ENCODE measurements around the gene ZBED4.

ZBED4 gene

GRCh38 chr22:49913026-49913425 lies 59.4 kb downstream of the ZBED4 start:
- Histone ChIP-seq H3K9me3 (ENCODE audit: control insufficient read depth, insufficient read depth, low read length) (no peaks in the 10 kb centered on the region), H3K4me1 (ENCODE audit: control insufficient read depth, low read length) (peaks cover 10% of the 10 kb centered on the region), H4K20me1 (ENCODE audit: control insufficient read depth, insufficient read depth, low read depth, low read length) (no peaks in the 10 kb centered on the region), H3K4me3 (ENCODE audit: low read length) (no peak overlapping the region), H3K9me2 (replicated peaks; ENCODE audit: control insufficient read depth, low read length) (no peaks in the 10 kb centered on the region), H3K27me3 (ENCODE audit: control insufficient read depth, low read length) (no peaks in the 10 kb centered on the region), H3K79me2 (ENCODE audit: control insufficient read depth, low read length) (peaks cover 36% of the 10 kb centered on the region), H3F3A (ENCODE audit: control insufficient read depth, insufficient read depth) (no peaks in the 10 kb centered on the region; the same call in 1 of the 2 replicates), H3K4me2 (ENCODE audit: low read length) (no peak overlapping the region), H3K36me3 (ENCODE audit: control insufficient read depth, low read length) (peaks cover 36% of the 10 kb centered on the region), H3K27ac (ENCODE audit: low read depth, low read length) (no peak overlapping the region)
- TF ChIP-seq EZH2phosphoT487 (IDR thresholded peaks at IDR 0.05; ENCODE audit: borderline replicate concordance, low read length) (no peak), CTCF (IDR thresholded peaks at IDR 0.05; ENCODE audit: low read depth, low read length, poor library complexity, severe bottlenecking) (no peak)

GRCh38 chr22:49913446-49913845 lies 59.8 kb downstream of the ZBED4 start:
- Histone ChIP-seq H3K9me2 (replicated peaks; ENCODE audit: control insufficient read depth, low read length) (no peaks in the 10 kb centered on the region), H3K4me3 (ENCODE audit: low read length) (no peak overlapping the region), H3K79me2 (ENCODE audit: control insufficient read depth, low read length) (peaks cover 36% of the 10 kb centered on the region), H3K36me3 (ENCODE audit: control insufficient read depth, low read length) (peaks cover 36% of the 10 kb centered on the region), H3K27ac (ENCODE audit: low read depth, low read length) (no peak overlapping the region), H3K9me3 (ENCODE audit: control insufficient read depth, insufficient read depth, low read length) (no peaks in the 10 kb centered on the region), H3K27me3 (ENCODE audit: control insufficient read depth, low read length) (no peaks in the 10 kb centered on the region), H4K20me1 (ENCODE audit: control insufficient read depth, insufficient read depth, low read depth, low read length) (no peaks in the 10 kb centered on the region), H3K4me2 (ENCODE audit: low read length) (no peak overlapping the region), H3K4me1 (ENCODE audit: control insufficient read depth, low read length) (peaks cover 10% of the 10 kb centered on the region), H3F3A (ENCODE audit: control insufficient read depth, insufficient read depth) (no peaks in the 10 kb centered on the region; the same call in 1 of the 2 replicates)
- TF ChIP-seq CTCF (IDR thresholded peaks at IDR 0.05; ENCODE audit: low read depth, low read length, poor library complexity, severe bottlenecking), result no peak
- no peak for TF ChIP-seq EZH2phosphoT487 (IDR thresholded peaks at IDR 0.05; ENCODE audit: borderline replicate concordance, low read length)

- no peaks in the 10 kb centered on the region for H3K9me2 ChIP-seq (replicated peaks; ENCODE audit: control insufficient read depth, low read length)
- H3K9me3 ChIP-seq (ENCODE audit: control insufficient read depth, insufficient read depth, low read length), result no peaks in the 10 kb centered on the region
- H3K4me2 ChIP-seq (ENCODE audit: low read length), result no peak overlapping the region
- no peak overlapping the region for H3K27ac ChIP-seq (ENCODE audit: low read depth, low read length)
- no peak for TF ChIP-seq EZH2phosphoT487 (IDR thresholded peaks at IDR 0.05; ENCODE audit: borderline replicate concordance, low read length)
- no peak for TF ChIP-seq CTCF (IDR thresholded peaks at IDR 0.05; ENCODE audit: low read depth, low read length, poor library complexity, severe bottlenecking)
- H3K36me3 ChIP-seq (ENCODE audit: control insufficient read depth, low read length), result peaks cover 34% of the 10 kb centered on the region
- no peak overlapping the region for H3K4me3 ChIP-seq (ENCODE audit: low read length)
- peaks cover 13% of the 10 kb centered on the region for H3K4me1 ChIP-seq (ENCODE audit: control insufficient read depth, low read length)
- H3F3A ChIP-seq (ENCODE audit: control insufficient read depth, insufficient read depth), result no peaks in the 10 kb centered on the region; the same call in 1 of the 2 replicates
- peaks cover 43% of the 10 kb centered on the region for H3K79me2 ChIP-seq (ENCODE audit: control insufficient read depth, low read length)
- no peaks in the 10 kb centered on the region for H4K20me1 ChIP-seq (ENCODE audit: control insufficient read depth, insufficient read depth, low read depth, low read length)
- no peaks in the 10 kb centered on the region for H3K27me3 ChIP-seq (ENCODE audit: control insufficient read depth, low read length)
These were observed 60.6 kb downstream of the ZBED4 start for GRCh38 chr22:49914256-49914655.
